ENCODE data around the gene SPC24. TPM values are rescaled to one million over a fixed set of nuclear protein-coding genes. Genes with fewer than 3 reads are reported as not detected.

The SPC24 gene
- total and polyA plus RNA-seq, 2 of the 4 experiments (the other 2 are of a cell fraction): 12.2 to 97.5 TPM

GRCh38 chr19:11164879-11165406 lies 9.4 kb upstream of the SPC24 start:
- Histone ChIP-seq H3K4me2 (ENCODE audit: low read depth, low read length) (no peak overlapping the region), H2BK5ac (ENCODE audit: low read depth, low read length, poor library complexity, severe bottlenecking) (peak overlapping the region; percentile 5), H3K9me3 (ENCODE audit: control insufficient read depth, insufficient read depth, low read length) (no peaks in the 10 kb centered on the region; the same call in 1 of the 2 replicates), H3K4me3 (ENCODE audit: insufficient read depth, low read depth, low read length) (no peak overlapping the region), H3K4ac (ENCODE audit: low read depth, low read length) (peak overlapping the region; percentile 52), H3K18ac (ENCODE audit: low read depth, low read length) (0 out of 2 replicates have a peak overlapping the region, but pooled peaks have one; percentile 0), H3K56ac (ENCODE audit: extremely low read depth, insufficient read depth, low read length) (no peak overlapping the region), H3K9me1 (ENCODE audit: insufficient read depth, low read length) (peaks cover 13% of the 10 kb centered on the region), H3K27ac (ENCODE audit: insufficient read depth, low read length) (peak overlapping the region; percentile 64; the same call in 1 of the 2 replicates), H3K36me3 (ENCODE audit: control insufficient read depth, insufficient read depth, low read length) (peaks cover 46% of the 10 kb centered on the region), H3K79me1 (ENCODE audit: low read depth in 1 of 2, low read length in 2 of 2) (peaks cover 17 to 44% of the 10 kb centered on the region in 2 experiments; a peak in 3 of 4 replicates), H2BK15ac (ENCODE audit: low read depth, low read length) (no peak overlapping the region; the same call in 2 of the 3 replicates), H3K27me3 (ENCODE audit: control insufficient read depth, insufficient read depth, low read length) (no peaks in the 10 kb centered on the region), H2BK20ac (ENCODE audit: low read depth, low read length) (peak overlapping the region; percentile 6; the same call in 1 of the 2 replicates), H3K14ac (replicated peaks; ENCODE audit: low read depth, low read length) (peak overlapping the region; percentile 58), H2AK5ac (ENCODE audit: low read depth, low read length) (no peak overlapping the region), H3K23ac (ENCODE audit: low read depth, low read length) (peak overlapping the region; percentile 58), H2AK9ac (replicated peaks; ENCODE audit: low read depth, low read length, poor library complexity) (peak overlapping the region; percentile 79), H3K4me1 (ENCODE audit: control insufficient read depth, insufficient read depth, low read length) (peaks cover 9% of the 10 kb centered on the region), H4K20me1 (ENCODE audit: insufficient read depth, low read length) (no peaks in the 10 kb centered on the region), H4K8ac (ENCODE audit: low read depth in 2 of 2, low read length in 2 of 2) (peak overlapping the region in 1 of 2 experiments; percentile 37; a peak in 1 of 4 replicates), H3K9ac (ENCODE audit: low read depth, low read length) (no peak overlapping the region), H2AFZ (replicated peaks; ENCODE audit: low read length, poor library complexity) (peak overlapping the region; percentile 9), H4K91ac (ENCODE audit: insufficient read depth, low read depth, low read length) (peak overlapping the region; percentile 41; the same call in 1 of the 2 replicates), H4K5ac (ENCODE audit: low read depth, low read length) (peak overlapping the region; percentile 2; the same call in 1 of the 2 replicates), H2BK120ac (ENCODE audit: low read depth, low read length) (peak overlapping the region; percentile 28; the same call in 1 of the 2 replicates)
- POLR2A ChIA-PET (ENCODE audit: unreplicated experiment): no interaction called here
- CTCF ChIA-PET: interaction anchor here (0.5 to 1.0 kb wide), 2 partner anchors 15 to 39 kb away, joined by 4 to 6 read pairs; no protein-coding TSS in a partner anchor
- ATAC-seq (ENCODE audit: low read depth) (no peak; the same call in 1 of the 2 replicates), DNase-seq (peak; percentile 61)
- dilution Hi-C loops (cut with HindIII; ENCODE audit: low sequenced_read_pairs, unreplicated experiment): no loop called here
- WGBS, 2 experiments (ENCODE audit: extremely low coverage in 2 of 2, insufficient read length in 1 of 2): 10% methylated on average over 3 of the region's 17 CpGs; no CpG with 5 or more reads in 1 of the 2 experiments
- intact Hi-C loops (cut with micrococcal nuclease): no loop called here
- in situ Hi-C loops (cut with MboI; ENCODE audit: low sequenced_read_pairs): no loop called here
- no TSS peak for BruUV-seq (replicated peaks)
- TF ChIP-seq MAFK (IDR thresholded peaks at IDR 0.05; ENCODE audit: low read depth, low read length) (no peak), RFX5 (IDR thresholded peaks at IDR 0.05; ENCODE audit: low read depth, low read length) (no peak), NFE2L2 (IDR thresholded peaks at IDR 0.05; ENCODE audit: low read depth, low read length) (no peak), CHD1 (IDR thresholded peaks at IDR 0.05; ENCODE audit: low read depth, low read length) (no peak), FOS (IDR thresholded peaks at IDR 0.05; ENCODE audit: low read depth, low read length) (no peak), BHLHE40 (IDR thresholded peaks at IDR 0.05; ENCODE audit: low read depth, low read length) (no peak), SMC3 (IDR thresholded peaks at IDR 0.05; ENCODE audit: low read depth, low read length) (no peak), MAZ (IDR thresholded peaks at IDR 0.05; ENCODE audit: borderline replicate concordance, low read depth, low read length) (no peak), MXI1 (IDR thresholded peaks at IDR 0.05; ENCODE audit: borderline replicate concordance, low read depth, low read length) (no peak), POLR2A (IDR thresholded peaks at IDR 0.05; ENCODE audit: low read depth, low read length) (no peak), RAD21 (IDR thresholded peaks at IDR 0.05; ENCODE audit: low read length) (no peak), RCOR1 (IDR thresholded peaks at IDR 0.05; ENCODE audit: insufficient replicate concordance, low read length) (no peak), ELK1 (IDR thresholded peaks at IDR 0.05; ENCODE audit: borderline replicate concordance, low read depth, low read length) (no peak), CTCF (conservative IDR thresholded peaks at IDR 0.05; ENCODE audit: low read depth, low read length) (no peak), USF2 (IDR thresholded peaks at IDR 0.05; ENCODE audit: low read depth, low read length) (no peak)
